ENCODE data around the gene PAK6. TPM values are rescaled to one million over a fixed set of nuclear protein-coding genes. Genes with fewer than 3 reads are reported as not detected.

The PAK6 gene
- total RNA-seq, 1 donor from 2014 or later = 10.1 TPM

DNA sequence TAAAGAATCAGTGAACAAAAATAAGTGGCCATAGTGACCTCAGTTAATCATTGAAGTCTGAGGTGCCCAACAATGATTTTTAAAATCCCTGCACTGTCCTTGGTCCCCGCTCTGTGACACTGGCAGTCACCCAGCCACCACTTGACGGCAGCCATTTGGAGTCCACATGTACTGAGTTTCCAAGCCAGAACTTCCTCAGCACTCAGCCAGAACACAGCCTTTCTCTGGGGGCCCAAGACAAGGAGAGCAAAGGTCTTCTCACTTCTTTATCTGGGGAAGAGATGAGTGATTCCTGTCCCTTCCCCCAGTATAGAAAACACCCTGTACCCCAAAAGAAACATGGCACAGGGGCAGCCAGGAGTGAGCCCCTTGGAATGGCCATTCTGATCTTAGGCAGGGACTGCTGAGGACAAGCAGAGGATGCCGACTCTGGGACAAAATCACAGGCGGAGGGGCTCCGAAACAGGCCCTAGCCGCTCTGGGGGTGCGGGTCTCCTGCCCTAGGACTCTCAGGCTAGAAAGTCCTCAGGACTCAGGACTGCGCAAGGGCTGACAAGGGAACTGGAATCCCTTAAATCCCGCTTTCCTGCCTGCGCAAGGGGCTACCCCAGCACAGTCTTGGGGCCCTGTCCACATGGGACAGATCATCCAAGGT, 12.8 kb downstream of the PAK6 start:
- Mint-ChIP-seq H3K27ac (no peak overlapping the region), H3K9me3 (no peaks in the 10 kb centered on the region), H3K36me3 (no peaks in the 10 kb centered on the region), H3K27me3 (ENCODE audit: low read depth) (peaks cover 33% of the 10 kb centered on the region), H3K4me1 (peaks cover 12% of the 10 kb centered on the region), H3K4me3 (peak overlapping the region; percentile 39)
- DNase-seq (ENCODE audit: low spot score in 2 of 2, unreplicated experiment in 2 of 2) = no peak
- TF ChIP-seq, protein P1, sequence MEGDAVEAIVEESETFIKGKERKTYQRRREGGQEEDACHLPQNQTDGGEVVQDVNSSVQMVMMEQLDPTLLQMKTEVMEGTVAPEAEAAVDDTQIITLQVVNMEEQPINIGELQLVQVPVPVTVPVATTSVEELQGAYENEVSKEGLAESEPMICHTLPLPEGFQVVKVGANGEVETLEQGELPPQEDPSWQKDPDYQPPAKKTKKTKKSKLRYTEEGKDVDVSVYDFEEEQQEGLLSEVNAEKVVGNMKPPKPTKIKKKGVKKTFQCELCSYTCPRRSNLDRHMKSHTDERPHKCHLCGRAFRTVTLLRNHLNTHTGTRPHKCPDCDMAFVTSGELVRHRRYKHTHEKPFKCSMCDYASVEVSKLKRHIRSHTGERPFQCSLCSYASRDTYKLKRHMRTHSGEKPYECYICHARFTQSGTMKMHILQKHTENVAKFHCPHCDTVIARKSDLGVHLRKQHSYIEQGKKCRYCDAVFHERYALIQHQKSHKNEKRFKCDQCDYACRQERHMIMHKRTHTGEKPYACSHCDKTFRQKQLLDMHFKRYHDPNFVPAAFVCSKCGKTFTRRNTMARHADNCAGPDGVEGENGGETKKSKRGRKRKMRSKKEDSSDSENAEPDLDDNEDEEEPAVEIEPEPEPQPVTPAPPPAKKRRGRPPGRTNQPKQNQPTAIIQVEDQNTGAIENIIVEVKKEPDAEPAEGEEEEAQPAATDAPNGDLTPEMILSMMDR (IDR thresholded peaks at IDR 0.05; ENCODE audit: unreplicated experiment) = no peak

DNA sequence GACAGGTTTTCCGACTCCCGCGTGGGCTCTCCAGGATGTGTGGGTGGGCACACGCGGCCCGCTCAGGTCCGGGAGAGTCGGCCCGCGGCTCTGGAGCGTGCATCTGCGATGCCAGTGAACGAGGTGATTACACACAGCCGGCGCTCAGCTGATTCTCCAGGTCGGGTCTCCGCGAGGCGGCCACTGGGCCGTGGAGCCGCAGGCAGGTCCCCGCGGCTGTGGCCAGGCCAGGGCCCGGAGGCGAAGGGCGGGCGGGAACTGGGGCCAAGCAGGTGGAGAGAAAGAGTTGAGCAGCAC, 13.2 kb downstream of the PAK6 start:
- H3K4me3 Mint-ChIP-seq = peak overlapping the region; percentile 39
- TF ChIP-seq, protein P1 (IDR thresholded peaks at IDR 0.05; ENCODE audit: unreplicated experiment) = no peak
- peaks cover 33% of the 10 kb centered on the region for H3K27me3 Mint-ChIP-seq (ENCODE audit: low read depth)
- H3K9me3 Mint-ChIP-seq = no peaks in the 10 kb centered on the region
- H3K36me3 Mint-ChIP-seq = no peaks in the 10 kb centered on the region
- no peak for DNase-seq (ENCODE audit: low spot score in 2 of 2, unreplicated experiment in 2 of 2)
- H3K4me1 Mint-ChIP-seq = peaks cover 14% of the 10 kb centered on the region
- H3K27ac Mint-ChIP-seq = no peak overlapping the region

DNA sequence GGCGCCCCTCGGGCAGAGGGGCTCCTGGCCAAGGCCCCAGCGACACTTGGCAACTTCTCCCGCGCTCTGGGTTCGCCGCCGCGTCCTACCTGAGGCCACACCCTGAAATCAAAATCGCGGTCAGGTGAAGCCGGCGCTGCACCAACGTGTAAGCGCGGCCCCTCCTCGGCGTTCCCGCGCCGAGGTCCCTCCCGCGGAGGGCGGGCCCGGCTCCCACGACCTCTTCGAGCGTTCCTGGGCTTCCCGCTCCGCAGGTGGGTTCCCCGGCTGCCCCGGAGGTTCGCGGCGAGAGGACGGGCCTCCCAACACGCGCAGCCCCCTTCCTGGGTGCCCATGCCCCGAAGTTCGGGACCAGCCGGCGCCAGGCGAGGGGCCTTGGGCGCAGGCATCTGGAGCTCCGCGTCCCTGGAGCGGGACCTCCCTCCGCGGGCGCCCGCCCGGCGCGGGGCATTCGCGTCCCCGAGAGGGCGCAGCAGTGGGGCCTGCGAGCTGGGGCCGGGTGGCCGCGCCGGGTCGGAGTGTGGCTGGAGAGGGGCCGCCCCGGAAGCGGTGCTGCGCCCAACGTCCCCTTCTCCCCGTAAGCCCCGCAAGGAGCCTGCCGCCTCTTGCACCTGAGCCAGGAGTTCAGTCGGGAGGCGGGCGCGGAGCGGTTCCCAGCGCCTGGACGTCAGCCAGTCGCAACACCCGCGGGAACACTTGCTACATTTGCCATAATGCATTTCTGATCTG, 13.7 kb downstream of the PAK6 start:
- no peaks in the 10 kb centered on the region for H3K36me3 Mint-ChIP-seq

DNA sequence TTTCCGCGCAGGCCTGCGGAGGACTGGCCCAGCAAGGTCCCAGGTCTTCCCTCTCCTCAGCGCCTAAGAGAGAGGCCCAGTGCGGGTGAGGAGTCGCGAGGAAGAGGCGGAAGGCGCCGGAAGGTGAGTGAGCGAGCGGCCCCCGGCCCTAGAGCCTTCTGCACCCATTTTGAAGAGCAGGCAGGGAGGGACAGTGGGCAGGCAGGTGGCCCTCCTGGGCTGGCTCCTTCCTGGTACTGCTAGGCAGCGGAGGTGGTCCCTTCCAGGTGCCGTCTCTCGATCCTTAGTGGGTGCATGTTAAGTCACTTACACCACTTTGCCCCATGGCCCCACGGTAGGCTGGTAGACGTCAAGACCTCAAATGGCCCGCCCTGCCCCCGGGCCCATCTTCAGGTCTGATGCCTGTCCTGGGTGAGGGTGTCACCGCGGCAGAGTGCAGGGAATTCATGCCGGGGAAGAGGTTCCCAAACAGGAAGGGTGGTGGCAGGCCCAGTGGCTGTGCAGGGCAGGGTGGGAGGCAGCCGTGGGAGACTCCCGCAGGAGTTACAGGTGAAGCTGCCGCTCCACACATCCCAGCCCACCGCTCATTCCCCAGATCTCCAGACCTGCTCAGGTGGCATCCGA, 14.4 kb downstream of the PAK6 start:
- peaks cover 33% of the 10 kb centered on the region for H3K27me3 Mint-ChIP-seq (ENCODE audit: low read depth)
- no peak overlapping the region for H3K27ac Mint-ChIP-seq
- H3K4me3 Mint-ChIP-seq = peak overlapping the region; percentile 84

More for the DNA sequence above, 13.7 kb downstream of the PAK6 start:
- H3K4me3 Mint-ChIP-seq = peak overlapping the region; percentile 84
- H3K4me1 Mint-ChIP-seq = peaks cover 14% of the 10 kb centered on the region
- H3K27me3 Mint-ChIP-seq (ENCODE audit: low read depth) = peaks cover 33% of the 10 kb centered on the region
- DNase-seq (ENCODE audit: low spot score in 2 of 2, unreplicated experiment in 2 of 2) = peak in 1 of 2 experiments; percentile 59
- H3K27ac Mint-ChIP-seq = no peak overlapping the region
- H3K9me3 Mint-ChIP-seq = no peaks in the 10 kb centered on the region
- TF ChIP-seq, protein P1 (IDR thresholded peaks at IDR 0.05; ENCODE audit: unreplicated experiment) = no peak

DNA sequence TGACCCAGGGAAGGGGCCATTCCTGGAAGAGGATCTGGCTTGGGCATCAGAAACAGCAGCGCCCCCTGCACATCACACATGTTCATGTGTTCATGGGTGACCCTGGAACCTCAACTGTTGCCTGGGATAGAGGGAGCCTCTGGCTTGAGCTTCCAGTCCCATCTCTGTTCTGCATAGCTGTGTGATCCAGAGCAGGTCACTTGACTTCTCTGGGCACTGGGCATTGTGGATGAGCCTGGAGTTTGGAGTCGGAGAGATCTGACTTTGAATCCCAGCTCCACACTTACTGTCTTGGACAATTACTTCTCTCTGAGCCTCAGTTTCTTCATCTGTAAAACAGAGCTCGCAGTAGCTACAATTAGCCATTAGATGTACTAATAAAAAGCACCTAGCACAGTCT, 15.6 kb downstream of the PAK6 start:
- DNase-seq (ENCODE audit: low spot score in 2 of 2, unreplicated experiment in 2 of 2) = no peak
- Mint-ChIP-seq H3K4me1 (peaks cover 14% of the 10 kb centered on the region), H3K27me3 (ENCODE audit: low read depth) (peaks cover 33% of the 10 kb centered on the region), H3K4me3 (no peak overlapping the region), H3K36me3 (no peaks in the 10 kb centered on the region), H3K9me3 (no peaks in the 10 kb centered on the region), H3K27ac (no peak overlapping the region)
- TF ChIP-seq, protein P1 (IDR thresholded peaks at IDR 0.05; ENCODE audit: unreplicated experiment) = no peak

More for the DNA sequence above, 14.4 kb downstream of the PAK6 start:
- Mint-ChIP-seq H3K4me1 (peaks cover 14% of the 10 kb centered on the region), H3K9me3 (no peaks in the 10 kb centered on the region), H3K36me3 (no peaks in the 10 kb centered on the region)
- TF ChIP-seq, protein P1 (IDR thresholded peaks at IDR 0.05; ENCODE audit: unreplicated experiment) = no peak
- DNase-seq (ENCODE audit: low spot score in 2 of 2, unreplicated experiment in 2 of 2) = no peak
